Activated CD8-positive, alpha-beta T cell treated with anti-CD3 and anti-CD28 coated beads, Interleukin-2, amount 10 ng/mL, durations not matched to agents 7 days and 5 days (primary cell): ENCODE results near the gene CDKN2B. TPM values are rescaled to one million over a fixed set of nuclear protein-coding genes. Genes with fewer than 3 reads are reported as not detected.

Source experiments
- ATAC-seq: fragments of 150-1000 bp; cut with Tn5 transposase; one replicate; pipeline ENCODE4 v1.10.0; 2021; ENCODE audit warnings: moderate library complexity
- CTCF ChIA-PET: fragments of 350-600 bp; sonication (Branson Sonifier 250); formaldehyde crosslinking; loops from one replicate; lab custom pipeline; 2021; ENCODE audit warnings: antibody characterized with exemption; lab: Charles Lee
- POLR2A ChIA-PET: fragments of 350-600 bp; sonication (Branson Sonifier 250); formaldehyde crosslinking; loops from one replicate; lab custom pipeline; 2021; ENCODE audit warnings: antibody characterized with exemption; lab: Charles Lee
- DNase-seq: peaks from one replicate; pipeline ENCODE4 v3.0.0-alpha.2; 2020
- H3K27ac Mint-ChIP-seq: one replicate; pipeline ENCODE4 v1.8.0; 2021; ENCODE audit warnings: mild to moderate bottlenecking, mixed read lengths
- H3K27me3 Mint-ChIP-seq: one replicate; pipeline ENCODE4 v1.8.0; 2021; ENCODE audit warnings: low read depth, mixed read lengths
- H3K36me3 Mint-ChIP-seq: one replicate; pipeline ENCODE4 v1.8.0; 2021; ENCODE audit warnings: low read depth, mixed read lengths
- H3K4me1 Mint-ChIP-seq: one replicate; pipeline ENCODE4 v1.8.0; 2021; ENCODE audit warnings: low read depth, mixed read lengths
- H3K4me3 Mint-ChIP-seq: one replicate; pipeline ENCODE4 v1.8.0; 2021; ENCODE audit warnings: mild to moderate bottlenecking, mixed read lengths
- H3K9me3 Mint-ChIP-seq: one replicate; pipeline ENCODE4 v1.8.0; 2022; ENCODE audit warnings: mixed read lengths; ENCODE audit not compliant: insufficient read depth
- total RNA-seq, 2 experiments: library from RNA; stranded (reverse); gene quantifications; one replicate each; pipeline ENCODE4 v1.2.3, GENCODE V29; 2021

The CDKN2B gene
- total RNA-seq, 2 experiments from 2014 or later, result 2.3 to 3.1 TPM

GRCh38 chr9:21982391-21982790 is 26.7 kb downstream of the CDKN2B start:
- ATAC-seq, result no peak
- H3K27me3 Mint-ChIP-seq, result peaks cover 72% of the 10 kb centered on the region
- no peak for DNase-seq
- no peak overlapping the region for H3K27ac Mint-ChIP-seq
- H3K9me3 Mint-ChIP-seq, result no peaks in the 10 kb centered on the region
- peaks cover 9% of the 10 kb centered on the region for H3K36me3 Mint-ChIP-seq
- peaks cover 6% of the 10 kb centered on the region for H3K4me1 Mint-ChIP-seq
- ChIA-PET CTCF (interaction anchor here (1.6 to 2.7 kb wide), 3 partner anchors 26 to 137 kb away, joined by 4 to 16 read pairs (median 9); partner anchors contain the start of gene CDKN2B), POLR2A (no interaction called here)
- no peak overlapping the region for H3K4me3 Mint-ChIP-seq

GRCh38 chr9:21976334-21976875 is 32.7 kb downstream of the CDKN2B start:
- ATAC-seq (no peak), DNase-seq (no peak)
- Mint-ChIP-seq H3K27me3 (peaks cover 78% of the 10 kb centered on the region), H3K36me3 (peaks cover 14% of the 10 kb centered on the region), H3K4me1 (peaks cover 32% of the 10 kb centered on the region), H3K9me3 (no peaks in the 10 kb centered on the region), H3K27ac (no peak overlapping the region), H3K4me3 (no peak overlapping the region)
- ChIA-PET POLR2A (interaction anchor here (0.6 to 1.1 kb wide), 2 partner anchors 11 to 16 kb away, joined by 4 to 5 read pairs; no protein-coding TSS in a partner anchor), CTCF (interaction anchor here (1.2 to 5.5 kb wide), 4 partner anchors 11 to 162 kb away, joined by 3 to 27 read pairs (median 6); partner anchors contain the start of gene CDKN2B)

GRCh38 chr9:21974722-21975409 is 34.2 kb downstream of the CDKN2B start:
- H3K27me3 Mint-ChIP-seq, result peaks cover 85% of the 10 kb centered on the region
- H3K4me1 Mint-ChIP-seq, result peaks cover 36% of the 10 kb centered on the region
- ChIA-PET CTCF (interaction anchor here (1.0 to 5.5 kb wide), 3 partner anchors 12 to 34 kb away, joined by 3 to 27 read pairs (median 8); partner anchors contain the start of gene CDKN2B), POLR2A (interaction anchor here (0.5 to 0.7 kb wide), 2 partner anchors 20 to 270 kb away, joined by 3 read pairs; partner anchors contain the start of genes CDKN2A and CDKN2B-AS1)
- ATAC-seq, result peak; percentile 80
- H3K4me3 Mint-ChIP-seq, result peak overlapping the region; percentile 70
- H3K27ac Mint-ChIP-seq, result no peak overlapping the region
- H3K9me3 Mint-ChIP-seq, result peaks cover 8% of the 10 kb centered on the region
- peaks cover 25% of the 10 kb centered on the region for H3K36me3 Mint-ChIP-seq
- peak; percentile 67 for DNase-seq

- DNase-seq (no peak), ATAC-seq (no peak)
- peaks cover 86% of the 10 kb centered on the region for H3K27me3 Mint-ChIP-seq
- peaks cover 28% of the 10 kb centered on the region for H3K36me3 Mint-ChIP-seq
- ChIA-PET CTCF (interaction anchor here (1.0 to 1.8 kb wide), 3 partner anchors 15 to 146 kb away, joined by 3 to 5 read pairs (median 3); partner anchors contain the start of gene CDKN2B), POLR2A (interaction anchor here (1.2 kb wide), 1 partner anchor 10 kb away, joined by 3 read pairs; no protein-coding TSS in a partner anchor)
- peaks cover 36% of the 10 kb centered on the region for H3K4me1 Mint-ChIP-seq
- peaks cover 12% of the 10 kb centered on the region for H3K9me3 Mint-ChIP-seq
- H3K27ac Mint-ChIP-seq, result no peak overlapping the region
- peak overlapping the region; percentile 70 for H3K4me3 Mint-ChIP-seq
These were observed 34.8 kb downstream of the CDKN2B start for GRCh38 chr9:21974343-21974721.

GRCh38 chr9:21972361-21972760 is 36.7 kb downstream of the CDKN2B start:
- CTCF ChIA-PET, result interaction anchor here (0.7 to 2.8 kb wide), 4 partner anchors 22 to 159 kb away, joined by 3 to 11 read pairs (median 5); partner anchors contain the start of genes CDKN2A, CDKN2B and CDKN2B-AS1
- POLR2A ChIA-PET, result no interaction called here
- H3K4me3 Mint-ChIP-seq, result no peak overlapping the region
- H3K9me3 Mint-ChIP-seq, result peaks cover 19% of the 10 kb centered on the region
- H3K4me1 Mint-ChIP-seq, result peaks cover 47% of the 10 kb centered on the region
- H3K27me3 Mint-ChIP-seq, result peaks cover 90% of the 10 kb centered on the region
- DNase-seq, result no peak
- no peak for ATAC-seq
- no peak overlapping the region for H3K27ac Mint-ChIP-seq
- peaks cover 33% of the 10 kb centered on the region for H3K36me3 Mint-ChIP-seq

GRCh38 chr9:21970800-21971640 is 38.1 kb downstream of the CDKN2B start:
- H3K4me1 Mint-ChIP-seq, result peaks cover 50% of the 10 kb centered on the region
- H3K36me3 Mint-ChIP-seq, result peaks cover 37% of the 10 kb centered on the region
- DNase-seq, result peak; percentile 24
- no peak for ATAC-seq
- peaks cover 92% of the 10 kb centered on the region for H3K27me3 Mint-ChIP-seq
- CTCF ChIA-PET, result interaction anchor here (1.1 to 2.8 kb wide), 3 partner anchors 24 to 158 kb away, joined by 3 to 11 read pairs (median 5); partner anchors contain the start of genes CDKN2A, CDKN2B and CDKN2B-AS1
- POLR2A ChIA-PET, result interaction anchor here (0.7 to 1.2 kb wide), 3 partner anchors 21 to 76 kb away, joined by 3 to 4 read pairs (median 3); no protein-coding TSS in a partner anchor
- H3K27ac Mint-ChIP-seq, result peak overlapping the region; percentile 76
- H3K4me3 Mint-ChIP-seq, result peak overlapping the region; percentile 38
- peaks cover 19% of the 10 kb centered on the region for H3K9me3 Mint-ChIP-seq

GRCh38 chr9:21969951-21970799 is 38.9 kb downstream of the CDKN2B start:
- Mint-ChIP-seq H3K27ac (peak overlapping the region; percentile 68), H3K4me3 (peak overlapping the region; percentile 12), H3K36me3 (peaks cover 44% of the 10 kb centered on the region), H3K4me1 (peaks cover 50% of the 10 kb centered on the region), H3K9me3 (peaks cover 19% of the 10 kb centered on the region), H3K27me3 (peaks cover 91% of the 10 kb centered on the region)
- ChIA-PET POLR2A (interaction anchor here (0.6 kb wide), 1 partner anchor 83 kb away, joined by 3 read pairs; no protein-coding TSS in a partner anchor), CTCF (interaction anchor here (3.1 kb wide), 1 partner anchor 39 kb away, joined by 20 read pairs; the partner anchor contains the start of gene CDKN2B)
- ATAC-seq, result no peak
- DNase-seq, result no peak

- H3K27ac Mint-ChIP-seq, result peak overlapping the region; percentile 56
- ATAC-seq (no peak), DNase-seq (no peak)
- peaks cover 51% of the 10 kb centered on the region for H3K4me1 Mint-ChIP-seq
- ChIA-PET POLR2A (interaction anchor here (0.6 to 1.0 kb wide), 2 partner anchors 21 to 84 kb away, joined by 3 to 4 read pairs; no protein-coding TSS in a partner anchor), CTCF (interaction anchor here (1.4 to 3.1 kb wide), 3 partner anchors 25 to 156 kb away, joined by 4 to 20 read pairs (median 11); partner anchors contain the start of genes CDKN2A, CDKN2B and CDKN2B-AS1)
- H3K27me3 Mint-ChIP-seq, result peaks cover 87% of the 10 kb centered on the region
- peaks cover 38% of the 10 kb centered on the region for H3K36me3 Mint-ChIP-seq
- peaks cover 19% of the 10 kb centered on the region for H3K9me3 Mint-ChIP-seq
- H3K4me3 Mint-ChIP-seq, result peak overlapping the region; percentile 56
These were observed 39.8 kb downstream of the CDKN2B start for GRCh38 chr9:21969011-21969940.

GRCh38 chr9:21968331-21969010 is 40.6 kb downstream of the CDKN2B start:
- Mint-ChIP-seq H3K27ac (peak overlapping the region; percentile 39), H3K27me3 (peaks cover 87% of the 10 kb centered on the region), H3K4me3 (peak overlapping the region; percentile 56), H3K9me3 (peaks cover 19% of the 10 kb centered on the region), H3K4me1 (peaks cover 48% of the 10 kb centered on the region), H3K36me3 (peaks cover 41% of the 10 kb centered on the region)
- CTCF ChIA-PET, result interaction anchor here (1.4 to 3.1 kb wide), 3 partner anchors 26 to 155 kb away, joined by 4 to 20 read pairs (median 11); partner anchors contain the start of genes CDKN2A, CDKN2B and CDKN2B-AS1
- DNase-seq (peak; percentile 34), ATAC-seq (no peak)
- POLR2A ChIA-PET, result interaction anchor here (1.0 to 1.1 kb wide), 2 partner anchors 22 to 97 kb away, joined by 3 to 4 read pairs; no protein-coding TSS in a partner anchor
